Activated CD8-positive, alpha-beta memory T cell treated with anti-CD3 and anti-CD28 coated beads for 24 hours (primary cell): ENCODE data around the gene ZNF266.

Experiments used
- DNase-seq: peaks from one replicate; pipeline ENCODE4 v3.0.0-alpha.2; 2020

The ZNF266 gene

DNA sequence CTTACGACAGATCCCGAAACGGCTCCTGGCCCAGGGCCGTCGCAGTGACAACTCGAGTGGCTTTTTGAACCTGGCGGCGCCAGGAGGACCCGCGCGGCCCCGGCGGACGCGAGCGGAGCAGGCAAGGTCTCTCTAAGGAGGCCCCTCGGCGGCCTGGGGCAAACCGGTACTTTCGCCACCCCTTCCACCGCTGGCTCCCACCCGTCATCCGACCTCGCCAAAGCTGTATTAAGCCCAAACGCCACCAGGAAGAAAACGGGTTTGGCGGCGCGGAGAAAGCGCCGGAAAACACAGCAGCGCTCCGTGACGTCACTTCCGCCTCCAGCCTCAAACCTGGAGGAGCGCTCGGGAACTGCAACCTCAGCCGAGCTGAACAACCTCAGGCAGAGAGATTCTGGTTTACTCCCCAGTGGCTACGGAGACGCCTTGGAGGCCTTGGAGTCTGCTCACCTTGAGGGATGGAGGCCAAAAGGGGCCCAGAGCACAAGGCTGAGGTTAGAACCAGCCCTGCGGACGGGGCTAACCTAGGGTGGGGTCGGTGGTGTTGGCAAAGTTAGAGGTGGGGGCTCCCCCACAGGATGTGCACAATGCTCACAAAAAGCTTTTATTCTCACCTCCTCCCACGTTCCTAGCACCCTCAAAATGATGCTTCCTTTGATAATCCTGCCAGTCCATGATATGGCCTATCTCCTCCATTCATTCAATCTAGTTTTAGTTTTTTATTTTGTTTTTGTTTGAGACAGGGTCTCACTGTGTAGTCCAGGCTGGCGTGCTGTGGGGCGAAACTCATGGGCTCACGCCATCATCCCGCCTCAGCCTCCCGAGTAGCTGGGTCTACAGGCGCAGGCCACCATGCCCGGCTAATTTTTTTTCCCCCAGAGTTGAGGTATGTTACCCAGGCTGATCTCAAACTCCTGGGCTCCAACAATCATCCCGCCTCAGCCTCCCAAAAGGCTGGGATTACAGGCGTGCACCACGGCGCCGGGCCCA is at the start of gene ZNF266:
TSS of gene ZNF266 (minus strand) at position 295 of the 990 bp plus-strand sequence. CDS start 15,484 bp downstream, outside the sequence.
- DNase-seq: peak; percentile 96

DNA sequence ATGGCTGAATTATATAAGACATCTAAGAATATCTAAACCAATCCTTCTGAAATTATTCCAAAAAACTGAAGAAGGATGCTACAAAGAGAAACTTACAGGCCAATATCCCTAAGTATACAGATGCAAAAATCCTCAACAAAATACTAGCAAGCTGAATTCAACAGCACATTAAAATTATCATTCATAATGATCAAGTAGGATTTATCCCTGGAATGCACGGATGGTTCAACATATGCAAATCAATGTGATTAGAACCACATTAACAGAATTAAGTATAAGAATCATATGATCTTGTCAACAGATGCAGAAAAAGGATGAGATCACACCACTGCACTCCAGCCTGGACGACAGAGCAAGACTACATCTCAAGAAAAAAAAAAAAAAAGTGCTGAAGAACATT is 49.8 kb upstream of the ZNF266 start:
- DNase-seq: no peak

DNA sequence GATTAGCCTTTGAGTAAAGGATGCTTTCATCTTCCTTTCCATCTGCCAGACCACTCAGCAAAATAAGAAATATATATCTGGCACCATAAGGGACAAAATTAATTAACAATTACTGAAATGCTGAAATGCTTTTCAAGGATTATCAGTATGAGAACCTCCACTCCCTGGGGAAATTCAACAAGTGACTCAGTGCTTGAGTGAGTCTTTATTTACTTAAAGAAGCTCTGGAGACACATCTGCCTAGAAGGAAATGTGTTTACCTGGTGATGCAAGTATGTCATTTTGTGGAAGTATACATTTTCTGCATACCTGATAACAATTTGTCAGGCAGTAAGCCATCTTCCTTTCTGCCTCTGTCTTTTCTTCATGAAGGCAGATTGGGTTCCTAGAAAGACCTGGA is 39.6 kb upstream of the ZNF266 start:
- DNase-seq: no peak

DNA sequence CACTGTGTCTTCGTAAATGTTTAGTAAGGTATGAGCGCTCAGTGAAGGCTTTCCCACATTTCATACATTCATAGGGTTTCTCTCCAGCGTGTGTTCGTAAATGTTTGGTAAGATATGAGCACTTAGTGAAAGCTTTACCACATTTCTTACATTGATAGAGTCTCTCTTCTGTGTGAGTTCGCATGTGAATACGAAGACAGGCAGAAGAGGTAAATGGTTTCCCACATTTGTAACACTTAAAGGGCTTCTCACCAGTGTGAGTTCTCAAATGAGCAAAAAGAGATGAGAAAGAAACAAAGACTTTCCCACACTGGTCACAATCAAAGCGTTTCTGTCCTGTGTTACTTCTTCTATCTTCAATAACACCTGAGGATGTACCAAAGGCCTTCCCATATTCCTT is 31.8 kb upstream of the ZNF266 start:
- DNase-seq: no peak

DNA sequence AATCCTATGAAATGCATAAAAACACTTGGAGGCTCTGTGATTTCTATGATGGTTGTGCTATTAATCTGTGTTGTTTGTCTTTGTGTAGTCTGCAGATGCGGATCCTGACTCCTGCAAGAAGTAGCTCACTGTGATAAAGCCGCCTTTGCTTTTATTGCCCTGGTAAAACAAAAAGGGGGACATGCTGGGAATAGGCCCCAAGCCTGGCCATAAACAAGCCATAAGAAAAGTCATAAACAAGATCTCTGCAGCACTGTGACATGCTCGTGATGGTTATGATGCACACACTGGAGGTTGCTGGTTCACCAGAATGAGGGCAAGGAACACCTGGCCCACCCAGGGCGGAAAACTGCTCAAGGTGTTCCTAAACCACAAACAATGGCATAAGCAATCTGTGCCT is 26.6 kb upstream of the ZNF266 start:
- DNase-seq: no peak

DNA sequence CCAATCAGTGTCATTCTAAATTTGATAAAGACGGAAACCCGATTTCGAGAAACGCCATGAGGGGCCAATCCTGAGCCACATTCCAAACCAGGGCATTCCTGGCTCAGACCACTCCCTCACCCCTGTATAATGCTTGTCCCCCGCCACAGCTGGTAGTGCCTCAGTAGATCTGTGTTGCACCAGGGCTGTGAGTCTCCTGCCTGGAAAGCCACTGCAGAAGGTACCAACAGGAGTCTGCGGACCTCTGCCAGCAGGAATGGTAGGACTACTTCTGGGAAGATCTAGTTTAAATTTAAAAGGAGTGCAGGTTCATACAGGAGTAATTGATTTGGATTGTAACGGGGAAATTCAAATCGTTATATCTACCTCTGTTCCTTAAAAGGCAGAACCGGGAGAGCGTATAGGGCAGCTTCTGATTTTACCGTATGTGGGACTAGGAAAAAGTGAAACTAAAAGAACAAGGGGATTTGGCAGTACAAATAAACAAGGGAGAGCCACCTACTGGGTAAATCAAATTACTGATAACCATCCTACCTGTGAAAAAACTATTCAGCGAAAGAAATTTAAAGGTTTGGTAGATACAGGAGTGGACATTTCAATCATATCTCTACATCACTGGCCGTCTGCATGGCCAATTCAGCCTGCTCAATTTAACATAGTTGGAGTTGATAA is 20.8 kb upstream of the ZNF266 start:
- no peak for DNase-seq

DNA sequence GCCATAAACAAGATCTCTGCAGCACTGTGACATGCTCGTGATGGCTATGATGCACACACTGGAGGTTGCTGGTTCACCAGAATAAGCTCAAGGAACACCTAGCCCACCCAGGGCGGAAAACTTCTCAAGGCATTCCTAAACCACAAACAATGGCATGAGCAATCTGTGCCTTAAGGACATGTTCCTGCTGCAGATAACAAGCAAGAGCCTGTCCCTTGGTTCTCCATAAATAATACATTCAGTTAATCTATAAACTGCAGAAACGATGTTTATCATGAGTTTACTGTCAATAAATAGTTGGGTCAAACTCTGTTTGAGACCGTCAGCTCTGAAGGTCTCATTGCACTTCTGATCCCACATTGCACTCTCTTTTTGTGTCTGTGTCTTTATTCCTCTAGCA is 18.6 kb upstream of the ZNF266 start:
- no peak for DNase-seq

DNA sequence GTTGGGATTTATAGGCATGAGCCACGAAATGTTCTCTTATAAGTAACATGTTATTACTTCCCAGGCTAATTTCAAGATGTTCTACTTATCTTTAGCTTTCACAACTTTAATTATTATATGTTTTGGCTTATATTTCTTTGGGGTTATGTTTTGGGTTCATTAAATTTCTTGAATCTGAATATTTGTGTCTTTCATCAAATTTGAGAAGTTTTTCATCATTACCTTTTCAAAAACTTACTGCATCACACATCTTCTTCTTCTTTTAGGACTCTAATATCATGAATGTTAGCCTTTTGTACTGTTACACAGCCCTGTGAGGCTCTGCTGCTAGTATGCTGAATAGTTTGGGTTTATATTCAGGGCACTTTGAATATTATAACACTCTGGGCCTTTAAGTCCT is 9.7 kb upstream of the ZNF266 start:
- DNase-seq: no peak

DNA sequence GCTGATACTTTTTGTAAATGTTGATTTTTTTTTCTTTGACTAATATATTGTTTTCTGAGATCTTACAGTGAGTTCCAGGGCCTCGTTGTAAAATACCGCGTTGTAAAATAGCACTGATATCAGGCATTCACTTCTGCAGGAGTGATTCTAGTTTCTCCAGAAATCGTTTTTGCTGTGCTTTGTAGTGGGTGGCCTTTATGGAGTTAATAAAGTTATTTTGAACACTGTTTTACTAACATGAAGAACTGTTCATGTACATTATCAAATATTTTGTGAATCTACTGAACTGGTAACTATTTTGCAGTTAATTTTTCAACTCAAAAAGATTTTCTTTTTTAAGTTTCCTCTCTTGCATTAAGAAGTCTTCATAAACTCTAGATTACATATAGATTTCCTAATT is 985 bp upstream of the ZNF266 start:
- DNase-seq: no peak

DNA sequence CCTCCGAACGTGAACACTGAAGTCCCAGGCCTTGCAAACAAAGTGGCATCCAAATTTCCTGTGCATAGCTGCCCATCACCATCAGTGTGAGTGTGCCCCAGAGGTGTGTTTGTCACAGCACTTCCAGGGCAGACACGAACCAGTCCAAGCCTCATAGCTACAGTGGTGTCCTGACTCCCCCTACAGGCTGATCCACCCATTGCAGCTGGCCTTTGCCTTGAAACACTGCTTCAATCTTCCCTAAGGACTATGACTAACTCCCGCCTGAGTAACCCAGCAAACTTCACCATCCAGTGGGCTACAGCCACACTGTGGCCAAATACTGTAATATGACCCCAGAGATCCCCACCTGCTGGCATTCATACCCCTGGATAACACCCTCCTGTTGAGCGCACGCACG is 3.9 kb downstream of the ZNF266 start:
- no peak for DNase-seq

DNA sequence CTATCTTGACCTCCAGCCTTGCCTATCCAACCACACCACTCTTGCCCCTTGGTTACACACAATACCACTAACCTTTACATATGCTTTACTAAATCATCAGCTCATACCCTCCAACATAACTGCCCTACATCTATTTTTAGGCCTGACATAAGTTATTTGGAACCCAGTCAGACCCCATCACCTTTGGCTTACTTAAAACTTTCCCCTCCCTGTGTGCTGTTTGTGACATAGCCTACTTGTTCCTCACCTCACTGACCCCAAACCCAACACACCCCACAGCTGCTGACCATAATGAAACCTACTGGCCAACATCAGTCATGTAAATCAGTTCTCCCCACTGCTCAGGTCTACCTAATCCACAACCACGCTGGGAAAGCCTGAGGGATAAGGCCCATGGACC is 4.9 kb downstream of the ZNF266 start:
- DNase-seq: no peak

DNA sequence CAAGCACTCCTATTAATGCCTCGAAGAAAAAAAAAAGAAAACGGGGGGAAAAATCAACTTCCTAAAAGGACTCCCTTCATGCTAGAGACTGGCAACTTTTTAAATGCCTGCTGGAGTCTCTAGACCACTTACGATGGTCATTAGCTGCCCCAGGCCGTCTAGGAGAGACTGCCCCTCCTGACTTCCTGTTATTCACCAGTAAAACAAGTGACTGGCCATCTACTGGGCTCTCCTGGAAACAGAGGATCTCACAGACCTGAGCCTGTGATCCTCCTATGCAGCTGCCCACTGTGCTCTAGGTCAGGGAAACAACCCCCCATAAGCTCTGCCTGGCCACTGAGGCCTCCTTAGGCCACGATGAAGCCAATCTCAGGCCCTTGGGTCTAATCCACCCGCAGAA is 7.4 kb downstream of the ZNF266 start:
- no peak for DNase-seq

DNA sequence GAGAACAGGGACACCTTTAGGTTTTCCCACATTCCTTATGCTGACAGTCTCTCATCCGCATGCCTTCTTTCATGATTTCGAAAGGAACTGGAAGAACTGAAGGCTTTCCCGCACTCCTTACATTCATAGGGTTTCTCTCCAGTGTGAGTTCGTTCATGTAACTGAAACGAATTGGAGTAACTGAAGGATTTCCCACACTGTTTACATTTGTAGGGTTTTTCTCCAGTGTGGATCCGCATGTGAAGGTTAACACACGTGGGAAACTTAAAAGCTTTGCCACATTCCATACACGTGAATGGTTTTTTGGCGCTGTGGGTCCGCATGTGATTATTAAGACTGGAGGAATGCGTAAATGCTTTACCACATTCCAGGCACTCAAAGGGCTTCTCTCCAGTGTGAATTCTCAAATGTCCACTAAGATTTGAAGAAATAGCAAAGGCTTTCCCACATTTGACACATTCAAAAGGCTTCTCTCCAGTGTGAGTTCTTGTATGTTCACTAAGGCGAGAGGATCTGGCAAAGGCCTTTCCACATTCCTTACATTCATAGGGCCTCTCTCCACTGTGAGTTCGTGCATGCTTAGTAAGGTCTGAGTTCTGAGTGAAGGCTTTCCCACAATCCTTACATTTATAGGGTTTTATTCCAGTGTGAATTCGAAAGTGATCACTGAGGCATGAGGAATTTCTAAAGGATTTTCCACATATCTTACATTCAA is 22.0 kb downstream of the ZNF266 start:
- no peak for DNase-seq

DNA sequence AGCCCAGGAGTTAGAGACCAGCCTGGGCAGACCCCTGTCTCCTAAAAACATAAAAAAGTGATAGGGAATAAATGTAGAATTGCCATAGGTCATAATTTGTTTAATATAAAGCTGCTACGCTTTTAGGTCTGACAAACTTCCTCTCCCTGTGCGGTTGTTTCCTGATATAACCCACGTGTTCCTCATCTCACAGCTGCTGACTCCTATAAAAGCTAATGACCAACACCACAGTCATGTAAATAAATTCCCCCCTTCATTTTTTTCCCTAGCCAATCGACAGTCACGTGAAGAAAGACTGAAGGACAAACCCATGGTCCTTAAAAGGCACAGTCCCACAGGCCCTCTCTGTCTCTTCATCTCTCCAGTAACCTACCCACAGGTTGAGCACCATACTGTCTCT is 27.5 kb downstream of the ZNF266 start:
- no peak for DNase-seq

DNA sequence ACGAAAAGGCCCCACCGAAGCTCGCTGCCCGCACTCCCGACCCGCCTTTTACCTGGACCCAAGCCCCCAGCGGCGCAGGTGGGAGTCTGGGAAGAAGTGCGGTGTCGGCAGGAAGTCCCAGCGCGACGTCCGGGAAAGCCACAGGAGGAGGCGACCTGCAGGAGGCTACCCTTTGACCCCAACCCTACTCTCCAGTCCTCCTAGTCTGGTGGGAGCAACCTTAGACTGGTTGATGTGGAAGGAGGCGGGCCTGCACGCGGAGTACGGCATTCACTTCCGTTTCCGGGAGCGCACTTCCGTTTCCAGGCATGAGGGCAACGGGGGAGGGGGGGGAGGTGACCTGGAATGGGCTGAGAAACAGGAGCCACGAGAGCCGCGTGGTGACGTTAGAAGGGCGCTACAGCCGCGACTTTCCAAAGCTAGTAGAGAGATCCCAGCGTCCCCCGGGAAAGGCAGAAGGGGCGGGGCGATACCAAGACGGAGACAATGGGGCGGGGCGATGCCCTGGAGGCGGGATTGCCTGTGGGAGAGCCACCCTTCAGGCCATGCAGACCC is 28.5 kb downstream of the ZNF266 start:
- DNase-seq: peak; percentile 73

DNA sequence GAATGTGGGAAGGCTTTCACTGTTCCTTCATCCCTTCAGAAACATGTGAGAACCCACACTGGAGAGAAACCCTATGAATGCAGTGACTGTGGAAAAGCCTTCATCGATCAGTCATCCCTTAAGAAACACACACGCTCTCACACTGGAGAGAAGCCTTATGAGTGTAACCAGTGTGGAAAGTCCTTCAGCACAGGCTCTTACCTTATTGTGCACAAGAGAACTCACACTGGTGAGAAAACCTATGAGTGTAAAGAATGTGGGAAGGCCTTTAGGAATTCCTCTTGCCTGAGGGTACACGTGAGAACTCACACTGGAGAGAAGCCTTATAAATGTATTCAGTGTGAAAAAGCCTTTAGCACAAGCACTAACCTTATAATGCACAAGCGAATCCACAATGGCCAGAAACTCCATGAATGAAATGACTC is 54.0 kb downstream of the ZNF266 start:
- no peak for DNase-seq

DNA sequence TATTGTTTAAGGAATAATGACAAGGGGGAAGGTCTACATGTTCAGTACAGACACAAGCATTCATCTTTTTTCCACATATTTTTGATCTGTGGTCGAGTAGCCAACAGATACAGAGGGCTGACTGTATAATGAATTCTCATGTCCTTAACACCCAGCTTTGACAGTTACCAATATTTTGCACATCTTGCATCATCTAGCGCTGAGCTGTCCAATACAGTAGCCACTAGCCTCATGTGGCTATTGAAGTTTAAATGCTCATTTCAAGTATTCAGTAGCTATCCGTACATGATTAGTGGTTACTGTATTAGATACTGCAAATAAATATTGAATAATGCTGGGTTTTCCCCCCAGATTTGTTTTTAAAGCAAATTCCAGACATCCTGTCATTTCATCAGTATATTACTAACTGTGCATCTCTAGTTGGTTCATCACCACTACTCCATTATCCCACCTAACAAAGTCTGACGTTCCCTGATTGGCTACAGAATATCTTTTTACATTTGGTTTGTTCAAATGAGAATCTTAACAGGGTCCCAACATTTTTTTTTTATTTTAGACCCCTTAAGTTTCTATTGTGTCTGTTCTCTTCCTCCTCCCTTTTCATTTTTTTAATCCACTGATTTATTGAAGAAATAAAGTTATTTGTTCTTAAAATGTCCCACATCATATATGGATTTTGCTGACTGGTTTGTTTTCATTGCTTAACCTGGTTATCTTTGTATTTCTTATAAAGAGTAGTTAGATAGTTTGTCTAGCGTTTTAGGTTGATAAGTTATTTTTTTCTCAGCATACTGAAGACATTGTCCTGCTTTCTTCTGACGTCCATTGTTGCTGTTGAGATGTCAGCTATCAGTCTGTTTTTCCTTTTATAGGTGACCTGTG is 64.4 kb downstream of the ZNF266 start:
- DNase-seq: no peak

DNA sequence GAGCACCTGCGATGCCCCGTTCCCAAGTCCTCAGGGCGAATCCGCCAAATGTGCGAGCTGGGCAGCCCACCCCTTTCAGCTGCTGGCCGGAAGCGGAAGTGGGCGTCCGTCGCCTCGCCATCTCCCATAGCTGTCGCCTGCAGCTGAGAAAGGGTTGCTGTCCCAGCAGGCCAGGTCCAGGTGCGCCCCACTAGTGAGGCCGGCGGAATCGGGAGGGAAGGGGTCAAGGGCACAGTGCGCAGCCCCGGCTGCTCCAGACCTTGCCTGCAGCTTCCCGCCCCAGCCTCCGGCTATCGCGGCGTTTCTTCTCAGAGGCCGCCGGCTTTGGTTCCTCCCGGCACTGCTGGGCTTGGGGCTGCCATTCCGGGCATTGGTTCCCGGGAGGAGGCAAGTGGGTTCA is 72.5 kb downstream of the ZNF266 start, which contains the start of gene ZNF177:
TSS of gene ZNF177 (plus strand) at position 109 of the 400 bp plus-strand sequence. CDS start 15,299 bp downstream, outside the sequence.
- no peak for DNase-seq
